ENCODE data around the gene AGBL5.

DNA sequence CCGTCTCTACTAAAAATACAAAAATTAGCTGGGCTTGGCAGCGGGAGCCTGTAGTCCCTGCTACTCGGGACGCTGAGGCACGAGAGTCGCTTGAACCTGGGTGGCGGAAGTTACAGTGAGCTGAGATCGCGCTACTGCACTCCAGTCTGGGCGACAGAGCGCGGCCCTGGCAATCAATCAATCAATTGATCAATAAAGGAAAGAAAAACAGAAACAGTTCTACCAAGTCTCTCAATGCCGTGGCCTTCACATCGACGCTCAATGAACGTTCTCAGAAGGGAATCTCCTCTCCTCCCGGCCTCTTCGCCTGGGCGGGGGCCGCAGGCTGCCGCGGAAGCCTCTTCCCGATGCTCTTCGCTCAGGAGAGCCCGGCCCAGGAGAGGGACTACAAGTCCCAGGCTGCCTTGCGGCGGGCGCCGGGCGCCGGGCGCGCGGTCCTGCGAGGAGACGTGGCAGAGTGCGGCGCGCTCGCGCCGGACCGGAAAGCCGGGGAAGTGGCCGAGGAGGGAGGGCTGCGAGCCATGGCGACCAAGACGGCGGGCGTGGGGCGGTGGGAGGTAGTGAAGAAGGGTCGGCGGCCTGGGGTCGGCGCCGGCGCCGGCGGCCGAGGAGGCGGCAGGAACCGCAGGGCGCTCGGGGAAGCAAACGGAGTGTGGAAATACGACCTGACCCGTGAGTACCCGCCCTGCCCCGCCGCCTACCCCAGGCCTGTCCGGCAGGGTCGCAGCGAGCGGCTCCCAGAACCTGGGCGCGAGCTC lies 18.8 kb upstream of the AGBL5 start, which contains the start of gene TMEM214:
- TF ChIP-seq, protein P1, sequence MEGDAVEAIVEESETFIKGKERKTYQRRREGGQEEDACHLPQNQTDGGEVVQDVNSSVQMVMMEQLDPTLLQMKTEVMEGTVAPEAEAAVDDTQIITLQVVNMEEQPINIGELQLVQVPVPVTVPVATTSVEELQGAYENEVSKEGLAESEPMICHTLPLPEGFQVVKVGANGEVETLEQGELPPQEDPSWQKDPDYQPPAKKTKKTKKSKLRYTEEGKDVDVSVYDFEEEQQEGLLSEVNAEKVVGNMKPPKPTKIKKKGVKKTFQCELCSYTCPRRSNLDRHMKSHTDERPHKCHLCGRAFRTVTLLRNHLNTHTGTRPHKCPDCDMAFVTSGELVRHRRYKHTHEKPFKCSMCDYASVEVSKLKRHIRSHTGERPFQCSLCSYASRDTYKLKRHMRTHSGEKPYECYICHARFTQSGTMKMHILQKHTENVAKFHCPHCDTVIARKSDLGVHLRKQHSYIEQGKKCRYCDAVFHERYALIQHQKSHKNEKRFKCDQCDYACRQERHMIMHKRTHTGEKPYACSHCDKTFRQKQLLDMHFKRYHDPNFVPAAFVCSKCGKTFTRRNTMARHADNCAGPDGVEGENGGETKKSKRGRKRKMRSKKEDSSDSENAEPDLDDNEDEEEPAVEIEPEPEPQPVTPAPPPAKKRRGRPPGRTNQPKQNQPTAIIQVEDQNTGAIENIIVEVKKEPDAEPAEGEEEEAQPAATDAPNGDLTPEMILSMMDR (conservative IDR thresholded peaks at IDR 0.05; ENCODE audit: low read length): no peak
- no peak for TF ChIP-seq EZH2phosphoT487 (IDR thresholded peaks at IDR 0.05; ENCODE audit: borderline replicate concordance, low read depth, low read length)

Data from OCI-LY7 (cell line).